ENCODE measurements around the gene TSKU.

- TF ChIP-seq CTCF (IDR thresholded peaks at IDR 0.05; ENCODE audit: low read length) (no peak), EZH2phosphoT487 (IDR thresholded peaks at IDR 0.05; ENCODE audit: low read length) (no peak), EZH2 (optimal IDR thresholded peaks at IDR 0.05; ENCODE audit: low read depth, low read length) (no peak)
Measured at GRCh38 chr11:76789443-76789719, 6.2 kb downstream of the TSKU start.

Measured in MM.1S (cell line).